WTC11 (cell line): ENCODE measurements around the gene TNRC6C. TPM values are rescaled to one million over a fixed set of nuclear protein-coding genes. Genes with fewer than 3 reads are reported as not detected.

Source experiments
- ATF6 ChIP-seq: sonication (generic); formaldehyde crosslinking; IDR thresholded peaks from 2 replicates; pipeline ENCODE4 v1.8.1; 2023; ENCODE audit warnings: mild to moderate bottlenecking, missing genetic modification reagents
- ETV6 ChIP-seq: sonication (generic); formaldehyde crosslinking; IDR thresholded peaks from 2 replicates; pipeline ENCODE4 v1.8.1; 2022; ENCODE audit warnings: mild to moderate bottlenecking, missing genetic modification reagents
- FOXK1 ChIP-seq: sonication (generic); formaldehyde crosslinking; IDR thresholded peaks from 2 replicates; pipeline ENCODE4 v1.8.0; 2022; ENCODE audit warnings: mild to moderate bottlenecking, moderate library complexity, missing genetic modification reagents
- FOXP1 ChIP-seq: sonication (generic); formaldehyde crosslinking; IDR thresholded peaks from 2 replicates; pipeline ENCODE4 v1.8.0; 2022; ENCODE audit warnings: missing genetic modification reagents, mild to moderate bottlenecking, moderate library complexity, borderline replicate concordance
- MYBL2 ChIP-seq: sonication (generic); formaldehyde crosslinking; IDR thresholded peaks from 2 replicates; pipeline ENCODE4 v1.8.1; 2023; ENCODE audit warnings: mild to moderate bottlenecking, moderate library complexity, missing genetic modification reagents
- NFYB ChIP-seq: sonication (generic); formaldehyde crosslinking; conservative IDR thresholded peaks from 2 replicates; pipeline ENCODE4 v1.8.0; 2022; ENCODE audit warnings: low read depth, missing genetic modification reagents
- NR2C2 ChIP-seq: sonication (generic); formaldehyde crosslinking; IDR thresholded peaks from 2 replicates; pipeline ENCODE4 v1.8.0; 2022; ENCODE audit warnings: mild to moderate bottlenecking, missing genetic modification reagents
- RORB ChIP-seq: fragments of 250-450 bp; sonication (Bioruptor Pico); IDR thresholded peaks from 2 replicates; pipeline ENCODE4 v1.9.0; 2021; ENCODE audit warnings: mild to moderate bottlenecking
- SP1 ChIP-seq: sonication (generic); formaldehyde crosslinking; conservative IDR thresholded peaks from 2 replicates; pipeline ENCODE4 v1.8.1; 2022; ENCODE audit warnings: missing genetic modification reagents
- TEAD1 ChIP-seq: sonication (generic); formaldehyde crosslinking; IDR thresholded peaks from 2 replicates; pipeline ENCODE4 v1.8.0; 2022; ENCODE audit warnings: mild to moderate bottlenecking, missing genetic modification reagents
- ZBTB21 ChIP-seq: sonication (generic); formaldehyde crosslinking; IDR thresholded peaks from 2 replicates; pipeline ENCODE4 v1.8.1; 2023; ENCODE audit warnings: mild to moderate bottlenecking, missing genetic modification reagents, borderline replicate concordance
- ZNF121 ChIP-seq: sonication (generic); formaldehyde crosslinking; IDR thresholded peaks from 2 replicates; pipeline ENCODE4 v1.8.0; 2023; ENCODE audit warnings: missing genetic modification reagents
- ZNF219 ChIP-seq: sonication (generic); formaldehyde crosslinking; IDR thresholded peaks from 2 replicates; pipeline ENCODE4 v1.8.0; 2023; ENCODE audit warnings: missing genetic modification reagents, mild to moderate bottlenecking, borderline replicate concordance
- ZNF232 ChIP-seq: sonication (generic); formaldehyde crosslinking; IDR thresholded peaks from 2 replicates; pipeline ENCODE4 v1.8.0; 2022; ENCODE audit warnings: mild to moderate bottlenecking, missing genetic modification reagents
- ZNF416 ChIP-seq: fragments of 250-450 bp; sonication (Bioruptor Pico); IDR thresholded peaks from 2 replicates; pipeline ENCODE4 v1.9.0; 2021; ENCODE audit warnings: mild to moderate bottlenecking, inconsistent platforms
- ZNF423 ChIP-seq: fragments of 250-450 bp; sonication (Bioruptor Pico); IDR thresholded peaks from 2 replicates; pipeline ENCODE4 v2.1.2; 2022; ENCODE audit warnings: mild to moderate bottlenecking, moderate library complexity
- ZNF671 ChIP-seq: fragments of 250-450 bp; sonication (Bioruptor Pico); IDR thresholded peaks from 2 replicates; pipeline ENCODE4 v1.8.0; 2021; ENCODE audit warnings: mild to moderate bottlenecking
- total RNA-seq: library from RNA; stranded (reverse); gene quantifications from 3 replicates; pipeline ENCODE4 v1.2.3, GENCODE V29; 2021
- TF ChIP-seq, protein P1 (sequence below): sonication (generic); formaldehyde crosslinking; IDR thresholded peaks from 2 replicates; pipeline ENCODE4 v1.8.1; 2023; ENCODE audit warnings: mild to moderate bottlenecking, missing genetic modification reagents, borderline replicate concordance
- TF ChIP-seq, protein P2 (sequence below): sonication (generic); formaldehyde crosslinking; IDR thresholded peaks from 2 replicates; pipeline ENCODE4 v1.8.1; 2023; ENCODE audit warnings: mild to moderate bottlenecking, missing genetic modification reagents
- TF ChIP-seq, protein P3 (sequence below): sonication (generic); formaldehyde crosslinking; IDR thresholded peaks from 2 replicates; pipeline ENCODE4 v1.8.1; 2022; ENCODE audit warnings: mild to moderate bottlenecking, missing genetic modification reagents, moderate library complexity, borderline replicate concordance

The TNRC6C gene
- total RNA-seq, 1 experiment from 2014 or later = 52.3 TPM

GRCh38 chr17:78133971-78134898, 175.7 kb downstream of the TNRC6C start (continued):
- TF ChIP-seq, protein P1, sequence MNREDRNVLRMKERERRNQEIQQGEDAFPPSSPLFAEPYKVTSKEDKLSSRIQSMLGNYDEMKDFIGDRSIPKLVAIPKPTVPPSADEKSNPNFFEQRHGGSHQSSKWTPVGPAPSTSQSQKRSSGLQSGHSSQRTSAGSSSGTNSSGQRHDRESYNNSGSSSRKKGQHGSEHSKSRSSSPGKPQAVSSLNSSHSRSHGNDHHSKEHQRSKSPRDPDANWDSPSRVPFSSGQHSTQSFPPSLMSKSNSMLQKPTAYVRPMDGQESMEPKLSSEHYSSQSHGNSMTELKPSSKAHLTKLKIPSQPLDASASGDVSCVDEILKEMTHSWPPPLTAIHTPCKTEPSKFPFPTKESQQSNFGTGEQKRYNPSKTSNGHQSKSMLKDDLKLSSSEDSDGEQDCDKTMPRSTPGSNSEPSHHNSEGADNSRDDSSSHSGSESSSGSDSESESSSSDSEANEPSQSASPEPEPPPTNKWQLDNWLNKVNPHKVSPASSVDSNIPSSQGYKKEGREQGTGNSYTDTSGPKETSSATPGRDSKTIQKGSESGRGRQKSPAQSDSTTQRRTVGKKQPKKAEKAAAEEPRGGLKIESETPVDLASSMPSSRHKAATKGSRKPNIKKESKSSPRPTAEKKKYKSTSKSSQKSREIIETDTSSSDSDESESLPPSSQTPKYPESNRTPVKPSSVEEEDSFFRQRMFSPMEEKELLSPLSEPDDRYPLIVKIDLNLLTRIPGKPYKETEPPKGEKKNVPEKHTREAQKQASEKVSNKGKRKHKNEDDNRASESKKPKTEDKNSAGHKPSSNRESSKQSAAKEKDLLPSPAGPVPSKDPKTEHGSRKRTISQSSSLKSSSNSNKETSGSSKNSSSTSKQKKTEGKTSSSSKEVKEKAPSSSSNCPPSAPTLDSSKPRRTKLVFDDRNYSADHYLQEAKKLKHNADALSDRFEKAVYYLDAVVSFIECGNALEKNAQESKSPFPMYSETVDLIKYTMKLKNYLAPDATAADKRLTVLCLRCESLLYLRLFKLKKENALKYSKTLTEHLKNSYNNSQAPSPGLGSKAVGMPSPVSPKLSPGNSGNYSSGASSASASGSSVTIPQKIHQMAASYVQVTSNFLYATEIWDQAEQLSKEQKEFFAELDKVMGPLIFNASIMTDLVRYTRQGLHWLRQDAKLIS (CRISPR knock-in tag) = no peak
- TF ChIP-seq ZBTB21 (CRISPR knock-in tag) (no peak), NR2C2 (CRISPR knock-in tag) (no peak), ETV6 (no peak), SP1 (CRISPR knock-in tag) (no peak), ZNF121 (CRISPR knock-in tag) (peak; percentile 97), ZNF423 (CRISPR knock-in tag) (no peak), FOXK1 (CRISPR knock-in tag) (peak; percentile 73; the same call in 1 of the 2 replicates), RORB (CRISPR knock-in tag) (no peak), ZNF671 (CRISPR knock-in tag) (no peak), ZNF219 (no peak), ZNF416 (CRISPR knock-in tag) (no peak), ZNF232 (CRISPR knock-in tag) (no peak), TEAD1 (0 out of 2 replicates have a peak, but pooled peaks have one; percentile 16), NFYB (CRISPR knock-in tag) (no peak), ATF6 (CRISPR knock-in tag) (no peak), FOXP1 (CRISPR knock-in tag) (no peak), MYBL2 (no peak)
- TF ChIP-seq, protein P2, sequence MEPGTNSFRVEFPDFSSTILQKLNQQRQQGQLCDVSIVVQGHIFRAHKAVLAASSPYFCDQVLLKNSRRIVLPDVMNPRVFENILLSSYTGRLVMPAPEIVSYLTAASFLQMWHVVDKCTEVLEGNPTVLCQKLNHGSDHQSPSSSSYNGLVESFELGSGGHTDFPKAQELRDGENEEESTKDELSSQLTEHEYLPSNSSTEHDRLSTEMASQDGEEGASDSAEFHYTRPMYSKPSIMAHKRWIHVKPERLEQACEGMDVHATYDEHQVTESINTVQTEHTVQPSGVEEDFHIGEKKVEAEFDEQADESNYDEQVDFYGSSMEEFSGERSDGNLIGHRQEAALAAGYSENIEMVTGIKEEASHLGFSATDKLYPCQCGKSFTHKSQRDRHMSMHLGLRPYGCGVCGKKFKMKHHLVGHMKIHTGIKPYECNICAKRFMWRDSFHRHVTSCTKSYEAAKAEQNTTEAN = peak; percentile 58; the same call in 1 of the 2 replicates
- TF ChIP-seq, protein P3, sequence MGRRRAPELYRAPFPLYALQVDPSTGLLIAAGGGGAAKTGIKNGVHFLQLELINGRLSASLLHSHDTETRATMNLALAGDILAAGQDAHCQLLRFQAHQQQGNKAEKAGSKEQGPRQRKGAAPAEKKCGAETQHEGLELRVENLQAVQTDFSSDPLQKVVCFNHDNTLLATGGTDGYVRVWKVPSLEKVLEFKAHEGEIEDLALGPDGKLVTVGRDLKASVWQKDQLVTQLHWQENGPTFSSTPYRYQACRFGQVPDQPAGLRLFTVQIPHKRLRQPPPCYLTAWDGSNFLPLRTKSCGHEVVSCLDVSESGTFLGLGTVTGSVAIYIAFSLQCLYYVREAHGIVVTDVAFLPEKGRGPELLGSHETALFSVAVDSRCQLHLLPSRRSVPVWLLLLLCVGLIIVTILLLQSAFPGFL (CRISPR knock-in tag) = no peak
